Posterior vena cava (tissue), 2 donors: ENCODE results near the gene VPS13D. TPM values are rescaled to one million over a fixed set of nuclear protein-coding genes. Genes with fewer than 3 reads are reported as not detected.
A peak's percentile ranks its signal among the peaks of the same experiment; 100 is the strongest.

Experiments used
- DNase-seq: peaks from one replicate; pipeline ENCODE4 v3.0.0-alpha.2; 2020; ENCODE audit warnings: low spot score
- intact Hi-C, 2 donors: fragments of 100-400 bp; cut with DNase I; formaldehyde crosslinking; loops; one replicate each; pipeline versions ENCODE4 v1.14.1 to v1.14.2; 2022 to 2023
- long read RNA-seq, 2 donors: library from polyadenylated mRNA; unstranded; transcript quantifications; one replicate each; pipeline ENCODE4 v2.0.0, GENCODE V29; 2020 to 2021
- total RNA-seq, 2 donors: library from RNA; stranded (reverse); fragmentation: NEBNext Ultra II Directional; extraction: Animal tissue kit (Norgen Biotek cat#: 25700); gene quantifications; one replicate each; pipeline ENCODE4 v1.2.1, GENCODE V29; 2021
- donor health status: DM: yes; HTN: yes; CAD: no.
- donor health status: DM: yes; HTN: yes; CAD: no.

The VPS13D gene, protein sequence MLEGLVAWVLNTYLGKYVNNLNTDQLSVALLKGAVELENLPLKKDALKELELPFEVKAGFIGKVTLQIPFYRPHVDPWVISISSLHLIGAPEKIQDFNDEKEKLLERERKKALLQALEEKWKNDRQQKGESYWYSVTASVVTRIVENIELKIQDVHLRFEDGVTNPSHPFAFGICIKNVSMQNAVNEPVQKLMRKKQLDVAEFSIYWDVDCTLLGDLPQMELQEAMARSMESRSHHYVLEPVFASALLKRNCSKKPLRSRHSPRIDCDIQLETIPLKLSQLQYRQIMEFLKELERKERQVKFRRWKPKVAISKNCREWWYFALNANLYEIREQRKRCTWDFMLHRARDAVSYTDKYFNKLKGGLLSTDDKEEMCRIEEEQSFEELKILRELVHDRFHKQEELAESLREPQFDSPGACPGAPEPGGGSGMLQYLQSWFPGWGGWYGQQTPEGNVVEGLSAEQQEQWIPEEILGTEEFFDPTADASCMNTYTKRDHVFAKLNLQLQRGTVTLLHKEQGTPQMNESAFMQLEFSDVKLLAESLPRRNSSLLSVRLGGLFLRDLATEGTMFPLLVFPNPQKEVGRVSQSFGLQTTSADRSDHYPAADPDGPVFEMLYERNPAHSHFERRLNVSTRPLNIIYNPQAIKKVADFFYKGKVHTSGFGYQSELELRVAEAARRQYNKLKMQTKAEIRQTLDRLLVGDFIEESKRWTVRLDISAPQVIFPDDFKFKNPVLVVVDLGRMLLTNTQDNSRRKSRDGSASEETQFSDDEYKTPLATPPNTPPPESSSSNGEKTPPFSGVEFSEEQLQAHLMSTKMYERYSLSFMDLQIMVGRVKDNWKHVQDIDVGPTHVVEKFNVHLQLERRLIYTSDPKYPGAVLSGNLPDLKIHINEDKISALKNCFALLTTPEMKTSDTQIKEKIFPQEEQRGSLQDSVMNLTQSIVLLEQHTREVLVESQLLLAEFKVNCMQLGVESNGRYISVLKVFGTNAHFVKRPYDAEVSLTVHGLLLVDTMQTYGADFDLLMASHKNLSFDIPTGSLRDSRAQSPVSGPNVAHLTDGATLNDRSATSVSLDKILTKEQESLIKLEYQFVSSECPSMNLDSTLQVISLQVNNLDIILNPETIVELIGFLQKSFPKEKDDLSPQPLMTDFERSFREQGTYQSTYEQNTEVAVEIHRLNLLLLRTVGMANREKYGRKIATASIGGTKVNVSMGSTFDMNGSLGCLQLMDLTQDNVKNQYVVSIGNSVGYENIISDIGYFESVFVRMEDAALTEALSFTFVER (N-terminal part only)
- total RNA-seq: 10 to 100 TPM; 74.9 to 96.7 TPM
- long read RNA-seq, donor 1, partial matches to known transcripts: 4 of 20 reads
- long read RNA-seq, donor 1, other reads (novel, unspliced or antisense): 16 of 20 reads
- long read RNA-seq, donor 2, partial matches to known transcripts: 15 of 37 reads
- long read RNA-seq, donor 2, other reads (novel, unspliced or antisense): 21 of 37 reads

GRCh38 chr1:12229835-12230548 is at the start of gene VPS13D:
TSS of gene VPS13D (plus strand) at chr1:12230030. CDS start at chr1:12234267, 4,237 bp downstream.
- intact Hi-C loops: no loop called here
- peak; percentile 96 for DNase-seq

DNA sequence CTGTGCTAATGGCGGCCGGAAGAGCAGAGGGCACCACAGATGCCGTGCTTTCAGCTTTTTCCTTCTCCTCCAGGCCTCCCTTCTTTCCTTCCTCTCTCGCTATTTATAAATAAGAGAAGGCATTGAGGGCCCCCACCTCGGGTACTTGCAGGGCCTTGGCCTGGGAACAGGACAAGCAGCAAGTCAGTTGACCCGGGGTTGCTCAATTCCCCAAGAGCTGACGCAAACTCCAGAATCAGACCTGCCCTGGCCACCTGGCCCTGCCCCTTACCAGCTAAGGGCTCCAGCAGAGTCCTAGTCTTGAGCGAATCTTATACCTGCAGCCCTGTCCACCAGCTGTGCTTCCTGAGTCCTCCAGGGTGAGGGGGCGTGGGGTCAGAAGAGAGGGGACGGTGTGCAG is 49.5 kb upstream of the VPS13D start:
- intact Hi-C loops: loop anchor here in 1 of 2 donors (10.0 kb wide), 1 partner anchor 1536 kb away; no protein-coding TSS in a partner anchor
- DNase-seq: peak; percentile 92

- intact Hi-C loops: loop anchor here in 1 of 2 donors (10.0 kb wide), 1 partner anchor 1536 kb away; no protein-coding TSS in a partner anchor
- no peak for DNase-seq
Observed at GRCh38 chr1:12180903-12181302, 48.9 kb upstream of the VPS13D start.

GRCh38 chr1:12181568-12181967 is 48.3 kb upstream of the VPS13D start:
- DNase-seq: no peak
- intact Hi-C loops: loop anchor here in 1 of 2 donors (10.0 kb wide), 1 partner anchor 1537 kb away; no protein-coding TSS in a partner anchor

DNA sequence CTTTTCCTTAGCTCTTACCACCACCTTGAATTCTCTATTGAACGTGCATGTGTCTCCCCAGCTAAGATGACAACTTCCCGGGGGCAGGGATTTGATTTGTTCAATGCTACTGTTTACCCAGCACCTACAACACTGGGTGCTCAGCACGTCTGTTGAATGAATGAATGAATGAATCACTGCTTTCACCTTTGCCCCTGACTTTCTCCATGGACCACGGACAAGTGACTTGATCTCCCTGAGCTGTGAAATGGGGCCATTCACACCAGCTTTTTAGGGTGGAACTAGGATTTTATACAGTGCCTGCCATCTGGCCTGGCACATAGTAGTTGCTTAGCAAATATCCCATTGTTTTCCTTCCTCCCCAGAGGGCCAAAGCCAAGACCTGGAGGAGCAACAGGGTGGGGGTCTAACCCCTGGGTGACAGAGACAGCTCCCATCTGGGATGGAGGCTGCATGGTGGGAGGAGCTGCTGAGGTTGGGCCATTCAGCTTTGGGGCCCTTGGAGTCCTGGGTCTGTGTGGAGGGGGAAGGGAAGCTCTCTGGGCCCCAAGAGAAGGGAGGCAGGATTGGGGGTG is 47.3 kb upstream of the VPS13D start:
- no peak for DNase-seq
- intact Hi-C loops: loop anchor here in 1 of 2 donors (10.0 kb wide), 1 partner anchor 1538 kb away; no protein-coding TSS in a partner anchor

- intact Hi-C loops: loop anchor here in 1 of 2 donors (10.0 kb wide), 1 partner anchor 1538 kb away; no protein-coding TSS in a partner anchor
- DNase-seq: no peak
Observed at GRCh38 chr1:12183095-12183794, 46.6 kb upstream of the VPS13D start.

DNA sequence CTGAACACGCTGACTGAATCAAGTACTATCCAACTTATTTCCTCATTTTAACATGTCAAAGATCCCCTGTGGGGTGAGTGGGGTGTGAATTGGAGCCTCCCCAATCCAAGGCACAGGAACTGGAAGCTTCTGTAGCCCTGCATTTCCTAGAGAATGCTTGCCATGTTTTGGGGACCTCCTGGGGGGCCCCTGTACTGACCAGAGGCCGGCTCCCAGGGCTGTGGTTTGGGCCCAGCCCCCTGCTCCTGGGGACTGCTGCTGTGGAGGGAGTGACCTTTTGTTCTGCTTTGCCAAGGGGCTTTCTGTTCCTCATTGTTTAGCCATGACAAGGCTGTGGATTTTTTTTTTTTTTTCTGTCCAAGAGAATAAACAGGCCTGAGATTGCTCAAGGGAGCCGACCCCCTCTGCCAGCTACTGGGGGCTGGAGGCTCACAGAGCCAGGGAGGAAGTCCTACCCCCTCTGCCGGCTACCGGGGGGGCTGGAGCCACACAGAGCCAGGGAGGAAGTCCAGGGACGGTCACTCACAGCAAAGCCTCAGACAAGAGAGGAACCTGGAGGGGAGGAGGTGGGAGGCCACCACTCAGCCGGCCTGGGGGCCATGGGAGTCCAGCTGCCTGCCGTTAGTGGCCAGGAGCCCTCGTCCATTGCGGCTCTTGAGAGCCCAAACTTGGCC is 45.7 kb upstream of the VPS13D start:
- peak; percentile 94 for DNase-seq
- intact Hi-C loops: loop anchor here in 1 of 2 donors (10.0 kb wide), 1 partner anchor 1539 kb away; no protein-coding TSS in a partner anchor

DNA sequence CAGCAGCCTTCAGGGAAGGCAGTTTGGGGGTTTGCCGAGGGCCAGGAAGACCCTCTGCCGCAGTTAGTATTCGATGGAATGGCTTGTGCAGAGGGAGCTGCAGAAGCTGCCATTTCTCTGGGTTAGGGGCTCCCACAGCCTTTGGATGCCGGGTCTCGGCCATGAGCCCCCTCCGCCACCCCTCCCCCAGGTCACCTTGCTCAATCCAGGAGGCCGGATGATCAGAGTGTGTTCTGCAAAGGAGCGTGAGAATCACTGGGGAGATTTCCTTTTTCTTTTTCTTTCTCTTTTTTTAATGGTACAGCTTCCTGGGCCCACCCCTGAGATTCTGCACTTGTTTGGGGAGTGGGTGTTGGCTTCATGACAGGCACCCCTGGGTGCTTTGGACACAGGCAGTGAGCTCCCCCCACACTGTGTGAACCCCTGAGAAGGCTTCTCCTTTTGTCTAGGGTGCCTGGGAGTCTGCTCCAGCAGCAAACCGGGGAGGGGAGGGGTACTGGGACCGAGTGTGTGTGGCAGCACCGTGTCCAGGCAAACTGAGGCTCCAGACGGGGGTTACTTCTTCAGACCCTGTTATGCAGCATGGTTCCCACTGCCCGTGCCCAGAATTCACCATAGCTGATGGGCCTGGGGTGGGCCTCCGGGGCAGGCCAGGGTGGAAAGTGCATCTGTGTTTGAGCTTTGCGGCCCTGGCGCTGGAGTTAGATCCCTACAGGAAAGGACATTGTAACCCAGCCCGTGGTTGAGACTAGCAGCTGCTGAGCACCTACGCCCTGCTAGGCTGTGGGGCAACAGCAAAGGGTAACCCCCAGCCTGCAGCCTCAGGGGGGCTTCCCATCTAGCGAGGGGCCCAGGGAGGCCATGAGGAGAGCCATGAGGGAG is 44.6 kb upstream of the VPS13D start:
- DNase-seq: no peak
- intact Hi-C loops: loop anchor here in 1 of 2 donors (10.0 kb wide), 1 partner anchor 1540 kb away; no protein-coding TSS in a partner anchor

DNA sequence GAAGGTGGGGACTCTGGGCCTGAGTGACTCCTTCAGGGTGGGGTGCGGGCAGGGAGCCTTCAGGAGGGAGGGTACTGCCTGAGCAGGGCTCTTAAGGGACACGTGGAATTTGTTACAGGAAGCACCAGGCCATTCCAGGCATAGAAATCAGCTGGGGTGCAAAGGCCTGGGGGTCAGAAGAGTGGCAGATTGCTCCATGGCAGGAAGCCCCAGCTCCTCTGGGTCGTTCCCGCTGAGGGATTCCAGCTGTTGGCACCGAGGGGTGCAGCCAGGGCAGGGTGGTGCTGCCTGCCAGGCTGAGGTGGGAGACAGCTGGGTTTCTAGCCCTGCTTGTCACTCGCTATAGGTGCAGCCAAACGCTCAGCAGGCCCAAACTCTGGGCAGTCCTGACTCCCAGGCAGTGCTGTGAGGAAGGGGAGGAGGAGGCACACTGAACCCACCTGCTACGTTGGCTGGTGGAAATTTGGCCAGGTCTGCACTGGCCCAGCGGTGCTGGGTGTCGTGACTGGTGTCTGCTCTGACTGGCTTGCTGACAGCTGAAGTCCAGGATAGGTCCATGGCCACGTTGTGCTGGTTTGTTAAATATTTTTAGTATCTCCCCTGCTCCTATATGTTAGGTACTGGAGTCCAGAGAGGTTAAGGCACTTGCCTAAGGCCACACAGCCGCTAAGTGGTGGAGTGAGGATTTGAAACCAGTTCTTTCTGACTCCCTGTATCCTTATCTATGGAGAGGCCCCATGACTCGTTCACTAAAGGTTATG is 43.7 kb upstream of the VPS13D start:
- intact Hi-C loops: loop anchor here in 1 of 2 donors (10.0 kb wide), 1 partner anchor 1541 kb away; no protein-coding TSS in a partner anchor
- no peak for DNase-seq

DNA sequence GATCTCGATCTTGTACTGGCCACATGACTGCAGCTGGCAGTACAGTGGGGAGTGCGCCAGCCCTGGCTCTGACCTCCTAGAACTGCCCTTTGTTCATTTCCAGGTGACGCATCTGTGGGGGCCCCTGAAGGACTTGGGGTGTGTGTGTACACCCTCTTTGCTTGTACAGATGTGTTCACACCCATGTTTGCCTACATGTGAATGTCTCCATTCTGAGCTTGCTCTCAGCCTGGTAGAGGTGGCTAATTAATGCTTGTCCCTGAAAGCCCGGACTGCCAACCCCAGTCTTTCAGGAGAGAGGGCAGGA is 43.2 kb upstream of the VPS13D start:
- intact Hi-C loops: loop anchor here in 1 of 2 donors (10.0 kb wide), 1 partner anchor 1542 kb away; no protein-coding TSS in a partner anchor

GRCh38 chr1:12188115-12188514 is 41.7 kb upstream of the VPS13D start:
- intact Hi-C loops: loop anchor here in 1 of 2 donors (10.0 kb wide), 1 partner anchor 1543 kb away; no protein-coding TSS in a partner anchor
- no peak for DNase-seq

More for the DNA sequence above, 43.2 kb upstream of the VPS13D start:
- DNase-seq: no peak

- DNase-seq: no peak
- intact Hi-C loops: loop anchor here in 1 of 2 donors (10.0 kb wide), 1 partner anchor 1544 kb away; no protein-coding TSS in a partner anchor
Observed at GRCh38 chr1:12188657-12189327, 41.0 kb upstream of the VPS13D start.

DNA sequence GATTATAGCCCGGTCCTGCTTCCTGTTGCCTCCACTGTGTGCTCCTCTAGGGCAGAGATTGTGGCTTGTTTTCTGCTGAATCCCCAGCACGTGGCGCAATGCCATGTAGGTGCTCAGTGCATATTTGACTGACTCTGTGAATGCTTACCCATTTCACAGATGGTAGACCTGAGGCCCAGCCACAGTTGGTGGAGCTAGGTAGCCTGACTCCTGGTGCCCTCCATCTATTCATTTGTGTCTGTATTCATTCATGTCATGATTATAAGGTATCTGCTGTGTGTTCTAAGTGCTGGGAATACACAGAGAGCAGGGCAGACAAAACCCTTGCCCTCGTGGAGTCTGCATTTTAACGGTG is 40.5 kb upstream of the VPS13D start:
- no peak for DNase-seq
- intact Hi-C loops: loop anchor here in 1 of 2 donors (10.0 kb wide), 1 partner anchor 1545 kb away; no protein-coding TSS in a partner anchor
